Neural cell (in vitro differentiated cells): Measurements from ENCODE around the gene ZNF524. TPM values are rescaled to one million over a fixed set of nuclear protein-coding genes. Genes with fewer than 3 reads are reported as not detected.

ENCODE experiments used
- H2AFZ ChIP-seq: fragments of 200-600, 300-800 bp; sonication (generic), shearing (Covaris generic); 2 replicates; pipeline ENCODE4 v1.6.0; 2014; ENCODE audit warnings: low read depth, mild to moderate bottlenecking, antibody characterized with exemption, low read length, moderate library complexity
- H3F3A ChIP-seq: fragments of 200-600 bp; shearing (Covaris generic); 2 replicates; pipeline ENCODE4 v1.6.1; 2016; ENCODE audit warnings: mild to moderate bottlenecking, moderate library complexity, mixed read lengths, antibody characterized with exemption, low read length; ENCODE audit not compliant: insufficient read depth, poor library complexity, severe bottlenecking
- H3K27ac ChIP-seq: fragments of 200-600, 300-800 bp; sonication (generic), shearing (Covaris generic); 2 replicates; pipeline ENCODE4 v1.5.1; 2014; ENCODE audit warnings: mild to moderate bottlenecking, low read length, moderate library complexity
- H3K27me3 ChIP-seq: fragments of 300-800, 200-600 bp; sonication (generic), shearing (Covaris generic); 2 replicates; pipeline ENCODE4 v1.6.0; 2014; ENCODE audit warnings: mild to moderate bottlenecking, low read depth, low read length, moderate library complexity; ENCODE audit not compliant: insufficient read depth
- H3K36me3 ChIP-seq: fragments of 300-800, 200-600 bp; sonication (generic), shearing (Covaris generic); 2 replicates; pipeline ENCODE4 v1.5.1; 2014; ENCODE audit warnings: mild to moderate bottlenecking, antibody characterized with exemption, low read length, moderate library complexity; ENCODE audit not compliant: insufficient read depth
- H3K4me2 ChIP-seq: fragments of 300-800, 200-600 bp; sonication (generic), shearing (Covaris generic); 2 replicates; pipeline ENCODE4 v1.6.0; 2014; ENCODE audit warnings: mild to moderate bottlenecking, low read length
- H3K4me3 ChIP-seq: fragments of 300-800, 200-600 bp; sonication (generic), shearing (Covaris generic); 2 replicates; pipeline ENCODE4 v1.5.1; 2014; ENCODE audit warnings: mild to moderate bottlenecking, low read length, moderate library complexity
- H3K79me2 ChIP-seq: fragments of 200-600 bp; shearing (Covaris generic); replicated peaks from 2 replicates; pipeline ENCODE4 v1.6.0; 2014; ENCODE audit warnings: mild to moderate bottlenecking, low read length, moderate library complexity; ENCODE audit not compliant: insufficient read depth
- H3K9ac ChIP-seq: fragments of 300-800, 200-600 bp; sonication (generic), shearing (Covaris generic); 2 replicates; pipeline ENCODE4 v1.6.1; 2016; ENCODE audit warnings: mild to moderate bottlenecking, low read length, mixed read lengths
- H3K9me2 ChIP-seq: fragments of 200-600 bp; shearing (Covaris generic); 2 replicates; pipeline ENCODE4 v1.6.1; 2016; ENCODE audit warnings: mild to moderate bottlenecking, low read length, mixed read lengths; ENCODE audit not compliant: insufficient read depth
- H3K9me3 ChIP-seq: fragments of 200-600, 300-800 bp; sonication (generic), shearing (Covaris generic); 2 replicates; pipeline ENCODE4 v1.6.1; 2016; ENCODE audit warnings: mild to moderate bottlenecking, mixed run types, low read length, moderate library complexity, mixed read lengths
- H4K20me1 ChIP-seq: fragments of 200-600 bp; shearing (Covaris generic); 2 replicates; pipeline ENCODE4 v1.6.1; 2016; ENCODE audit warnings: mild to moderate bottlenecking, mixed run types; ENCODE audit not compliant: insufficient read depth
- CTCF ChIP-seq: fragments of 450-650 bp; IDR thresholded peaks from 2 replicates; pipeline ENCODE4 v1.5.1; 2014; ENCODE audit warnings: antibody characterized with exemption, mild to moderate bottlenecking, moderate library complexity; ENCODE audit not compliant: poor library complexity, severe bottlenecking
- EP300 ChIP-seq: fragments of 450-650 bp; conservative IDR thresholded peaks from 2 replicates; pipeline ENCODE4 v1.6.1; 2014; ENCODE audit warnings: antibody characterized with exemption, mild to moderate bottlenecking, moderate library complexity; ENCODE audit not compliant: poor library complexity, severe bottlenecking
- EZH2 ChIP-seq: fragments of 200-600, 300-800 bp; shearing (Covaris generic), sonication (generic); IDR thresholded peaks from 2 replicates; pipeline ENCODE4 v1.6.1; 2014; ENCODE audit warnings: antibody characterized with exemption, low read length, borderline replicate concordance, mild to moderate bottlenecking; ENCODE audit not compliant: insufficient read depth, poor library complexity, severe bottlenecking
- MXI1 ChIP-seq: fragments of 450-650 bp; conservative IDR thresholded peaks from 2 replicates; pipeline ENCODE4 v1.6.1; 2014; ENCODE audit warnings: antibody characterized with exemption, mild to moderate bottlenecking; ENCODE audit not compliant: poor library complexity, severe bottlenecking
- POLR2AphosphoS5 ChIP-seq: IDR thresholded peaks from 2 replicates; pipeline ENCODE4 v1.6.1; 2012
- RAD21 ChIP-seq: fragments of 450-650 bp; conservative IDR thresholded peaks from 2 replicates; pipeline ENCODE4 v1.6.1; 2014; ENCODE audit warnings: antibody characterized with exemption, mild to moderate bottlenecking, moderate library complexity
- REST ChIP-seq: IDR thresholded peaks from 2 replicates; pipeline ENCODE4 v1.6.1; 2012; ENCODE audit warnings: borderline replicate concordance
- SMC3 ChIP-seq: fragments of 450-650 bp; conservative IDR thresholded peaks from 2 replicates; pipeline ENCODE4 v1.6.1; 2014; ENCODE audit warnings: antibody characterized with exemption, mild to moderate bottlenecking, moderate library complexity; ENCODE audit not compliant: poor library complexity
- TAF1 ChIP-seq: IDR thresholded peaks from 2 replicates; pipeline ENCODE4 v1.6.1; 2012; ENCODE audit warnings: low read depth
- polyA plus RNA-seq: library from polyadenylated mRNA; depleted of rRNA; stranded (reverse); fragments of >200 nt; gene quantifications from 2 replicates; pipeline ENCODE4 v1.2.3, GENCODE V29; 2014

The ZNF524 gene
- polyA plus RNA-seq, 1 donor from 2014 or later: 3.2 TPM

GRCh38 chr19:55626350-55626749, 26.3 kb downstream of the ZNF524 start:
- Histone ChIP-seq H3K79me2 (peaks cover 8% of the 10 kb centered on the region), H3K27me3 (no peaks in the 10 kb centered on the region), H4K20me1 (no peaks in the 10 kb centered on the region), H3K9me2 (no peaks in the 10 kb centered on the region), H3K27ac (no peak overlapping the region), H3K36me3 (no peaks in the 10 kb centered on the region), H2AFZ (no peak overlapping the region), H3K9ac (no peak overlapping the region), H3K4me2 (no peak overlapping the region), H3K9me3 (no peaks in the 10 kb centered on the region), H3F3A (no peaks in the 10 kb centered on the region), H3K4me3 (no peak overlapping the region)
- TF ChIP-seq EZH2: no peak
- TF ChIP-seq REST: no peak
- TF ChIP-seq MXI1: no peak
- TF ChIP-seq POLR2AphosphoS5: no peak
- TF ChIP-seq RAD21: no peak
- TF ChIP-seq SMC3: no peak
- no peak for TF ChIP-seq CTCF
- no peak for TF ChIP-seq TAF1
- TF ChIP-seq EP300: no peak

- H3K9me2 ChIP-seq: no peaks in the 10 kb centered on the region
- H3K4me3 ChIP-seq: no peak overlapping the region
- no peaks in the 10 kb centered on the region for H3K36me3 ChIP-seq
- no peaks in the 10 kb centered on the region for H3F3A ChIP-seq
- TF ChIP-seq EZH2: no peak
- TF ChIP-seq REST: no peak
- TF ChIP-seq CTCF: peak; percentile 82
- peak; percentile 70 for TF ChIP-seq RAD21
- TF ChIP-seq SMC3: peak; percentile 68
- TF ChIP-seq TAF1: no peak
- no peak overlapping the region for H3K9ac ChIP-seq
- no peaks in the 10 kb centered on the region for H3K27me3 ChIP-seq
- no peaks in the 10 kb centered on the region for H4K20me1 ChIP-seq
- peak overlapping the region; percentile 30 for H3K27ac ChIP-seq
- H3K79me2 ChIP-seq: peaks cover 17% of the 10 kb centered on the region
- H3K4me2 ChIP-seq: no peak overlapping the region
- no peaks in the 10 kb centered on the region for H3K9me3 ChIP-seq
- no peak overlapping the region for H2AFZ ChIP-seq
These were observed 32.4 kb downstream of the ZNF524 start for GRCh38 chr19:55632463-55632834.
